H7 (cell line): Measurements from ENCODE around the gene PTTG1. TPM values are rescaled to one million over a fixed set of nuclear protein-coding genes. Genes with fewer than 3 reads are reported as not detected.

Source experiments
- DNase-seq: peaks from one replicate; pipeline ENCODE4 v3.0.0; 2012
- H3K27me3 ChIP-seq: 2 replicates; pipeline ENCODE4 v1.6.0; 2011; ENCODE audit warnings: mild to moderate bottlenecking, low read length; ENCODE audit not compliant: control insufficient read depth, insufficient read depth
- H3K36me3 ChIP-seq: replicated peaks from 2 replicates; pipeline ENCODE4 v1.5.1; 2011; ENCODE audit warnings: low read length; ENCODE audit not compliant: control insufficient read depth, insufficient read depth
- H3K4me3 ChIP-seq: 2 replicates; pipeline ENCODE4 v1.5.1; 2011; ENCODE audit warnings: low read depth, mild to moderate bottlenecking, control low read depth, low read length, moderate library complexity; ENCODE audit not compliant: insufficient read depth
- total RNA-seq: library from RNA; depleted of rRNA; stranded (reverse); fragments of >200 nt; shearing (Covaris generic); gene quantifications from 2 replicates; pipeline ENCODE4 v1.2.3, GENCODE V29; 2014; rRNA removed

PTTG1 gene
- total RNA-seq, 1 experiment from 2014 or later: 372 TPM

- no peaks in the 10 kb centered on the region for H3K36me3 ChIP-seq
- no peak overlapping the region for H3K4me3 ChIP-seq
- no peak for DNase-seq
- no peaks in the 10 kb centered on the region; the same call in 1 of the 2 replicates for H3K27me3 ChIP-seq
Measured at GRCh38 chr5:160468363-160468975, 46.8 kb downstream of the PTTG1 start.

- Histone ChIP-seq H3K36me3 (no peaks in the 10 kb centered on the region), H3K27me3 (no peaks in the 10 kb centered on the region; the same call in 1 of the 2 replicates), H3K4me3 (no peak overlapping the region)
- peak; percentile 26 for DNase-seq
Measured at GRCh38 chr5:160469156-160470144, 47.8 kb downstream of the PTTG1 start.

- Histone ChIP-seq H3K4me3 (no peak overlapping the region), H3K36me3 (no peaks in the 10 kb centered on the region), H3K27me3 (no peaks in the 10 kb centered on the region; the same call in 1 of the 2 replicates)
- no peak for DNase-seq
Measured at GRCh38 chr5:160470437-160471361, 49.0 kb downstream of the PTTG1 start.

- no peaks in the 10 kb centered on the region for H3K36me3 ChIP-seq
- H3K4me3 ChIP-seq: no peak overlapping the region
- no peaks in the 10 kb centered on the region; the same call in 1 of the 2 replicates for H3K27me3 ChIP-seq
- no peak for DNase-seq
Measured at GRCh38 chr5:160471761-160472160, 50.1 kb downstream of the PTTG1 start.

GRCh38 chr5:160472482-160472881, 50.8 kb downstream of the PTTG1 start:
- H3K27me3 ChIP-seq: no peaks in the 10 kb centered on the region; the same call in 1 of the 2 replicates
- H3K4me3 ChIP-seq: no peak overlapping the region

GRCh38 chr5:160473681-160474080, 52.0 kb downstream of the PTTG1 start:
- H3K4me3 ChIP-seq: no peak overlapping the region
- H3K36me3 ChIP-seq: no peaks in the 10 kb centered on the region
- DNase-seq: no peak
- H3K27me3 ChIP-seq: no peaks in the 10 kb centered on the region

More at GRCh38 chr5:160472482-160472881, 50.8 kb downstream of the PTTG1 start:
- no peaks in the 10 kb centered on the region for H3K36me3 ChIP-seq
- DNase-seq: no peak

GRCh38 chr5:160474084-160474483, 52.4 kb downstream of the PTTG1 start:
- no peak for DNase-seq
- Histone ChIP-seq H3K4me3 (no peak overlapping the region), H3K27me3 (no peaks in the 10 kb centered on the region), H3K36me3 (no peaks in the 10 kb centered on the region)

GRCh38 chr5:160475864-160476438, 54.3 kb downstream of the PTTG1 start:
- Histone ChIP-seq H3K27me3 (no peaks in the 10 kb centered on the region), H3K4me3 (no peak overlapping the region), H3K36me3 (no peaks in the 10 kb centered on the region)
- no peak for DNase-seq

DNA sequence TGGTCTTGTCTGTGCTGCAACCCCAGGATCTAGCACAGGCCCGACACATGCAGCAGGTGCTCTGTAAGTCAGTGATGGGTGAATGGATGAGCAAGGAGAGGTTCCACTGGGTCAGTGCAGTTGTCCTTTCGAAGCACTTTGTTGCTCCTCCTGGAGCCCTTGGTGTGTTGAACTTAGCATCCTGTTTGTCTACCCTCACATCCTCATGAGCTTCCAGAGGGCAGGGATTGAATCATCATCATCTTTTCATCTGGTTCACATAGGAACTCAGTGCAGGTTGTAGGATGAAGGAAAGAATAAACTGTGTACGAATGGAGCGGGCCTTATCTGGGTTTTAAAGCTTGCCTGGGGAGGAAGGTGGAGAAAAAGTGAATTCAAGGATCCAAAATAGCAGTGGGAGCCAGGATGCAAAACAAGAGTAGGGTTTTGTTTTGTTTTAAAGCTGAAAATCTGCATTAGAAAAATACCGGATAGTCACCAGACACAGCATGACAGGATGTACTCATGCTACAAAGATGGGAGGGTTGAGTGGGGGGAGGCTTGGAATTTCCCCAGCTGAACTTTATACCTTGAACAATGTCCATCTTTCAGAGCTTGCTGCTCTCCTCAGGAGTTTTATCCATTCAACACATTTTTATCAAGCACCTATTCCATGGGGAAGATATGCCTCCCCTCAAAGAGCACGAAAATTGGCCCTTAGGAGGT, 55.8 kb downstream of the PTTG1 start:
- Histone ChIP-seq H3K27me3 (no peaks in the 10 kb centered on the region), H3K36me3 (no peaks in the 10 kb centered on the region), H3K4me3 (no peak overlapping the region)
- peak; percentile 18 for DNase-seq

DNA sequence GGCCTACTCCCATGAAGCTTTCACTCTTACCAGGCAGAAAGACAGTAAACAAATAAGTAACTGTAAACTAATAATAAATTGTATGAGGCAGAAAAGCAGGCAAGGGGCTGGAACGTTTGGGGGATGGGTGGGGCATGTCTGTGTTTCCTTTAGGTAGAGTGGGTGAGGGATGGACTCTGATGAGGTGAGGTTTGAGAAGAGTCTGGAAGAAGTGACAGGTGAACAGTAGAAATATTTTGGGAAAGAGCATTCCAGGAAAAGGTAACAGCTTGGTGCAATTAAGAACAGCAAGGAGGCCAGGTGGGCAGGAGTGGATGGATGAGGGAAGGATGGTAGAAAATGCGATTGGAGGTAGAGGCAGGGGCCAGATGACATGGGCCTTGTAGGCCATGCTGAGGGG, 56.5 kb downstream of the PTTG1 start:
- Histone ChIP-seq H3K27me3 (no peaks in the 10 kb centered on the region), H3K4me3 (no peak overlapping the region), H3K36me3 (no peaks in the 10 kb centered on the region)
- DNase-seq: no peak

Other genes with a start within 250 kb of the PTTG1 start
- 0.48 and 1.3 TPM in 2 replicates for gene FABP6, start 192.3 kb upstream of the PTTG1 start, total RNA-seq
- 17.8 and 20.9 TPM in 2 replicates for gene CCNJL, start 109.3 kb upstream of the PTTG1 start, total RNA-seq
- gene C1QTNF2, start 51.2 kb upstream of the PTTG1 start, total RNA-seq: 0.04 TPM in 1 of 2 replicates, not detected in the other
- gene FAM200C, start 21.8 kb upstream of the PTTG1 start, total RNA-seq: 4.8 and 6.3 TPM in 2 replicates
- 19.8 and 22.3 TPM in 2 replicates for gene SLU7, start 2.8 kb upstream of the PTTG1 start, total RNA-seq